ENCODE measurements around the gene PHLDA2. TPM values are rescaled to one million over a fixed set of nuclear protein-coding genes. Genes with fewer than 3 reads are reported as not detected.

PHLDA2 gene
- total RNA-seq, 1 donor from 2014 or later = 0.42 TPM

GRCh38 chr11:2883979-2884815 is 45.0 kb downstream of the PHLDA2 start:
- H3K4me3 Mint-ChIP-seq = peak overlapping the region; percentile 38
- ChIA-PET CTCF (interaction anchor here (11.9 kb wide), 1 partner anchor 352 kb away, joined by 334 read pairs; no protein-coding TSS in a partner anchor), POLR2A (interaction anchor here (0.7 kb wide), 1 partner anchor 500 kb away, joined by 5 read pairs; no protein-coding TSS in a partner anchor)
- TF ChIP-seq, protein P1, sequence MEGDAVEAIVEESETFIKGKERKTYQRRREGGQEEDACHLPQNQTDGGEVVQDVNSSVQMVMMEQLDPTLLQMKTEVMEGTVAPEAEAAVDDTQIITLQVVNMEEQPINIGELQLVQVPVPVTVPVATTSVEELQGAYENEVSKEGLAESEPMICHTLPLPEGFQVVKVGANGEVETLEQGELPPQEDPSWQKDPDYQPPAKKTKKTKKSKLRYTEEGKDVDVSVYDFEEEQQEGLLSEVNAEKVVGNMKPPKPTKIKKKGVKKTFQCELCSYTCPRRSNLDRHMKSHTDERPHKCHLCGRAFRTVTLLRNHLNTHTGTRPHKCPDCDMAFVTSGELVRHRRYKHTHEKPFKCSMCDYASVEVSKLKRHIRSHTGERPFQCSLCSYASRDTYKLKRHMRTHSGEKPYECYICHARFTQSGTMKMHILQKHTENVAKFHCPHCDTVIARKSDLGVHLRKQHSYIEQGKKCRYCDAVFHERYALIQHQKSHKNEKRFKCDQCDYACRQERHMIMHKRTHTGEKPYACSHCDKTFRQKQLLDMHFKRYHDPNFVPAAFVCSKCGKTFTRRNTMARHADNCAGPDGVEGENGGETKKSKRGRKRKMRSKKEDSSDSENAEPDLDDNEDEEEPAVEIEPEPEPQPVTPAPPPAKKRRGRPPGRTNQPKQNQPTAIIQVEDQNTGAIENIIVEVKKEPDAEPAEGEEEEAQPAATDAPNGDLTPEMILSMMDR (IDR thresholded peaks at IDR 0.05) = no peak
- no peaks in the 10 kb centered on the region for H3K36me3 Mint-ChIP-seq (ENCODE audit: low read depth)
- intact Hi-C loops (cut with micrococcal nuclease) = loop anchor here (1.0 to 10.0 kb wide), 2 partner anchors 184 to 689 kb away; no protein-coding TSS in a partner anchor
- H3K4me1 Mint-ChIP-seq = peaks cover 9% of the 10 kb centered on the region
- H3K27ac Mint-ChIP-seq = no peak overlapping the region
- DNase-seq (no peak), ATAC-seq (ENCODE audit: low read depth) (no peak)
- H3K9me3 Mint-ChIP-seq = no peaks in the 10 kb centered on the region
- H3K27me3 Mint-ChIP-seq = peaks cover 9% of the 10 kb centered on the region

DNA sequence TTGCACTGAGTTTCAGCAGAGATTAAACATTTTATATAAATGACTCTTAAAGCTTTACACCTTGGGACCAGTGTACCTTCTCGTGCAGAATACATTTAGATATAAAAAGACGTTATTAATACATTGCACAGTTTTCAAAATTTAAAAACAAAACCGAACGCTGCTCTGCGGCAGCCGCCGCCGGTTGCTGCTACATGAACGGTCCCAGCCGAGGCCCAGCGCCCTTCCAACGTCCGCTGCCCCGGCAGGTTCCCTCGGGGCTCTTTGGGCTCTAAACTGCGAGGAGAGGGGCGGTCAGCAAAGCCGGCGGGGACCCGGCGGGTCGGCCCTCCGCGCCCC is 45.6 kb downstream of the PHLDA2 start:
- Mint-ChIP-seq H3K36me3 (ENCODE audit: low read depth) (no peaks in the 10 kb centered on the region), H3K27me3 (peaks cover 9% of the 10 kb centered on the region), H3K4me3 (peak overlapping the region; percentile 44), H3K27ac (no peak overlapping the region), H3K4me1 (peaks cover 9% of the 10 kb centered on the region), H3K9me3 (no peaks in the 10 kb centered on the region)
- ChIA-PET POLR2A (interaction anchor here (0.7 kb wide), 1 partner anchor 500 kb away, joined by 5 read pairs; no protein-coding TSS in a partner anchor), CTCF (interaction anchor here (1.0 to 11.9 kb wide), 2 partner anchors 10 to 351 kb away, joined by 4 to 334 read pairs; no protein-coding TSS in a partner anchor)
- TF ChIP-seq, protein P1 (IDR thresholded peaks at IDR 0.05) = no peak
- no peak for ATAC-seq (ENCODE audit: low read depth)
- DNase-seq = no peak
- intact Hi-C loops (cut with micrococcal nuclease) = loop anchor here (10.0 kb wide), 1 partner anchor 689 kb away; no protein-coding TSS in a partner anchor

- no peak for DNase-seq
- no peak overlapping the region for H3K27ac Mint-ChIP-seq
- no peaks in the 10 kb centered on the region for H3K9me3 Mint-ChIP-seq
- ChIA-PET POLR2A (no interaction called here), CTCF (interaction anchor here (1.0 to 11.9 kb wide), 2 partner anchors 11 to 350 kb away, joined by 4 to 334 read pairs; no protein-coding TSS in a partner anchor)
- H3K36me3 Mint-ChIP-seq (ENCODE audit: low read depth) = no peaks in the 10 kb centered on the region
- TF ChIP-seq, protein P1 (IDR thresholded peaks at IDR 0.05) = no peak
- intact Hi-C loops (cut with micrococcal nuclease) = loop anchor here (10.0 kb wide), 1 partner anchor 688 kb away; no protein-coding TSS in a partner anchor
- H3K4me3 Mint-ChIP-seq = peak overlapping the region; percentile 39
- H3K4me1 Mint-ChIP-seq = peaks cover 7% of the 10 kb centered on the region
- H3K27me3 Mint-ChIP-seq = peaks cover 9% of the 10 kb centered on the region
- no peak for ATAC-seq (ENCODE audit: low read depth)
Observed at GRCh38 chr11:2882396-2883110, 46.7 kb downstream of the PHLDA2 start.

DNA sequence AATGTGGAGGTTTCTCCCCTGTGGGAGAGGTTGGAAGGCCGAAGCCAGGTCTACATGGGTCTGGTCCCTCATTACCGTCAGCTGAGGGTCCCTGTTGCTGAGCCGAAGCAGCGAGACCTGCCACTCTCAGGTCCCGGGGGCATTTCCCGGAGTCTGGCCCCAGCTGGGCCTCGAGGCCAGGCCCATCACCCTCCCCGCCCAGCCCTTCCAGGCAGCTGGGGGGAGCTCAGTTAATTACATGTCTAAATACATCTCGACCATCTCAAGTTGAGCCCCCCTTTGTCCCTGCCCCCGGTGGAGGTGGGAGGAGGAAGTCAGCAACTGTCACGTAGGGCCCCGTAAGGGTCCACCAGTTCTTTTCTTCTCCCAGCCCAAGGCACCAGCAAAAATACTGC is 47.2 kb downstream of the PHLDA2 start:
- intact Hi-C loops (cut with micrococcal nuclease) = loop anchor here (10.0 kb wide), 1 partner anchor 687 kb away; no protein-coding TSS in a partner anchor
- DNase-seq = no peak
- Mint-ChIP-seq H3K4me3 (no peak overlapping the region), H3K4me1 (peaks cover 5% of the 10 kb centered on the region), H3K27ac (no peak overlapping the region), H3K9me3 (no peaks in the 10 kb centered on the region), H3K36me3 (ENCODE audit: low read depth) (no peaks in the 10 kb centered on the region), H3K27me3 (peaks cover 12% of the 10 kb centered on the region)
- ATAC-seq (ENCODE audit: low read depth) = no peak
- CTCF ChIA-PET = no interaction called here
- TF ChIP-seq, protein P1 (IDR thresholded peaks at IDR 0.05) = no peak
- POLR2A ChIA-PET = no interaction called here

Data from activated B cell treated with CpG ODN at 0.5 μM for 24 hours (primary cell).